Ovary (tissue), 3 donors: Measurements from ENCODE around the gene CYGB.

ENCODE experiments used
- CTCF ChIP-seq, 3 donors: fragments of 450-650 bp in 2 of 3; fragments of 200-600 bp in 1 of 3; IDR thresholded peaks; one replicate each; pipeline versions ENCODE4 v1.5.1 to v1.8.0; 2016 to 2022; ENCODE audit warnings: antibody characterized with exemption in 3 of 3, mild to moderate bottlenecking in 1 of 3
- POLR2A ChIP-seq: fragments of 450-650 bp; IDR thresholded peaks from one replicate; pipeline ENCODE4 v1.6.1; 2017; ENCODE audit warnings: antibody characterized with exemption, mild to moderate bottlenecking, moderate library complexity
- donor health status: DM: no; HTN: no; CAD: no.

GRCh38 chr17:76557368-76558197 is 20.1 kb upstream of the CYGB start:
- TF ChIP-seq POLR2A, result peak; percentile 85
- peak; percentile 30 to 74 (median 73) for TF ChIP-seq CTCF (IDR thresholded peaks at IDR 0.05)
